Measurements from ENCODE around the gene PNPO.

PNPO gene

DNA sequence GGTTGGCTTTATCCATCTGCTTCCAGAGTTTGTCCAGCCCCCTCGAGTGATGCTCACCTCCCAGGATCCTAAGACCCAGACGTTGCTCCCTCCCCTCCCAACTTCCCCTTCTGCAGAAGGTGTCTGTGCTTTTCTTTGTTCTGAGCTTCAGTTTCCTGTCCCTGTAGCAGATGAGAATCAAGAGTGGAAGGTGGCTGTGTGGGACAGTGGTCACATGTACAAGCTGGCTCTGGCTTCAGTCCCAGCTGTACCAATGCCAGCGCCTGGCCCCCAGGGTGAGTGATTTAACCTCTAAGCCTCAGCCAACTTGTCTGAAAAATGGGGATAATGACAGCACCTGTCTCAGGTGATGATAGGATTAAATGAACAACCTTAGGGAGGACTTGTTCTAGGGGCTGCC lies 8.6 kb downstream of the PNPO start:
- H3K4me1 ChIP-seq (ENCODE audit: control insufficient read depth, insufficient read depth, low read length, unreplicated experiment): no peaks in the 10 kb centered on the region
- H3K27ac ChIP-seq (ENCODE audit: low read depth, low read length): no peak overlapping the region
- H3K79me2 ChIP-seq (ENCODE audit: control insufficient read depth, insufficient read depth, low read length, unreplicated experiment): no peaks in the 10 kb centered on the region
- no peaks in the 10 kb centered on the region for H3K36me3 ChIP-seq (ENCODE audit: insufficient read depth, low read length)
- H3K27me3 ChIP-seq (ENCODE audit: insufficient read depth, low read length): no peaks in the 10 kb centered on the region
- H3K4me3 ChIP-seq (ENCODE audit: low read depth, low read length): no peak overlapping the region
- no peak overlapping the region for H2AFZ ChIP-seq (ENCODE audit: low read length, unreplicated experiment)

DNA sequence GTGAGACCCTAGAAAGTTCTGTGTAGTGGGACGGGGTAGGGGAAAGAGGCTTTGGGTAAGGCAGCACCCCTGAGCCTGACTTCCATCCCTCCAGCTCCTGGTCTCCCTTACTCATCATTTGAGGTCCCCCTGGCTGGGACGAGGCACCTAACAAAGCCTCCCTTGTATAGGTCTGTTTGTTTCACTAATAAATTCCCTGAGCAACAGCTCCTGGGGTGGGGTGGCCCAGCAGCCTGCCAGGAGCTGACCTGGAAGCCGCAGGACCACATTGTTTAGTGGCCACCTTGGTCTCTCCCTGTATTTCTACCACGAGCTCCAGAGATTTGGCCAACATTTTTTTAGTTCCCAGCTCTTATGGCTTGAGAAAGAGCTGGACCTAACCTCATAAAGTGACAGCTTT lies 9.1 kb downstream of the PNPO start:
- H3K36me3 ChIP-seq (ENCODE audit: insufficient read depth, low read length): no peaks in the 10 kb centered on the region
- no peaks in the 10 kb centered on the region for H3K79me2 ChIP-seq (ENCODE audit: control insufficient read depth, insufficient read depth, low read length, unreplicated experiment)
- H2AFZ ChIP-seq (ENCODE audit: low read length, unreplicated experiment): no peak overlapping the region
- H3K4me3 ChIP-seq (ENCODE audit: low read depth, low read length): no peak overlapping the region
- no peaks in the 10 kb centered on the region for H3K4me1 ChIP-seq (ENCODE audit: control insufficient read depth, insufficient read depth, low read length, unreplicated experiment)
- H3K27ac ChIP-seq (ENCODE audit: low read depth, low read length): no peak overlapping the region
- no peaks in the 10 kb centered on the region for H3K27me3 ChIP-seq (ENCODE audit: insufficient read depth, low read length)

GRCh38 chr17:47952171-47953021 lies 11.0 kb downstream of the PNPO start:
- no peaks in the 10 kb centered on the region for H3K36me3 ChIP-seq (ENCODE audit: insufficient read depth, low read length)
- H3K27me3 ChIP-seq (ENCODE audit: insufficient read depth, low read length): no peaks in the 10 kb centered on the region
- H3K27ac ChIP-seq (ENCODE audit: low read depth, low read length): no peak overlapping the region
- no peaks in the 10 kb centered on the region for H3K79me2 ChIP-seq (ENCODE audit: control insufficient read depth, insufficient read depth, low read length, unreplicated experiment)
- H2AFZ ChIP-seq (ENCODE audit: low read length, unreplicated experiment): no peak overlapping the region
- H3K4me3 ChIP-seq (ENCODE audit: low read depth, low read length): no peak overlapping the region
- H3K4me1 ChIP-seq (ENCODE audit: control insufficient read depth, insufficient read depth, low read length, unreplicated experiment): peaks cover 5% of the 10 kb centered on the region

GRCh38 chr17:47953909-47954308 lies 12.5 kb downstream of the PNPO start:
- H3K79me2 ChIP-seq (ENCODE audit: control insufficient read depth, insufficient read depth, low read length, unreplicated experiment): no peaks in the 10 kb centered on the region
- H3K27me3 ChIP-seq (ENCODE audit: insufficient read depth, low read length): no peaks in the 10 kb centered on the region
- H2AFZ ChIP-seq (ENCODE audit: low read length, unreplicated experiment): no peak overlapping the region
- H3K4me1 ChIP-seq (ENCODE audit: control insufficient read depth, insufficient read depth, low read length, unreplicated experiment): peaks cover 7% of the 10 kb centered on the region
- no peaks in the 10 kb centered on the region for H3K36me3 ChIP-seq (ENCODE audit: insufficient read depth, low read length)
- no peak overlapping the region for H3K4me3 ChIP-seq (ENCODE audit: low read depth, low read length)
- H3K27ac ChIP-seq (ENCODE audit: low read depth, low read length): no peak overlapping the region

- H3K27ac ChIP-seq (ENCODE audit: low read depth, low read length): no peak overlapping the region
- H3K27me3 ChIP-seq (ENCODE audit: insufficient read depth, low read length): no peaks in the 10 kb centered on the region
- H3K36me3 ChIP-seq (ENCODE audit: insufficient read depth, low read length): no peaks in the 10 kb centered on the region
- no peak overlapping the region for H2AFZ ChIP-seq (ENCODE audit: low read length, unreplicated experiment)
- H3K4me1 ChIP-seq (ENCODE audit: control insufficient read depth, insufficient read depth, low read length, unreplicated experiment): peaks cover 7% of the 10 kb centered on the region
- no peak overlapping the region for H3K4me3 ChIP-seq (ENCODE audit: low read depth, low read length)
- no peaks in the 10 kb centered on the region for H3K79me2 ChIP-seq (ENCODE audit: control insufficient read depth, insufficient read depth, low read length, unreplicated experiment)
Measured at GRCh38 chr17:47955497-47956461, 14.4 kb downstream of the PNPO start.

- Histone ChIP-seq H3K27me3 (ENCODE audit: insufficient read depth, low read length) (no peaks in the 10 kb centered on the region), H3K36me3 (ENCODE audit: insufficient read depth, low read length) (no peaks in the 10 kb centered on the region), H3K79me2 (ENCODE audit: control insufficient read depth, insufficient read depth, low read length, unreplicated experiment) (no peaks in the 10 kb centered on the region), H2AFZ (ENCODE audit: low read length, unreplicated experiment) (no peak overlapping the region), H3K4me1 (ENCODE audit: control insufficient read depth, insufficient read depth, low read length, unreplicated experiment) (peaks cover 7% of the 10 kb centered on the region), H3K4me3 (ENCODE audit: low read depth, low read length) (no peak overlapping the region), H3K27ac (ENCODE audit: low read depth, low read length) (no peak overlapping the region)
Measured at GRCh38 chr17:47956791-47957590, 15.6 kb downstream of the PNPO start.

- no peak within 1 kb of the TSS for H2AFZ ChIP-seq (ENCODE audit: low read length, unreplicated experiment)
- no peaks in the 10 kb centered on the region for H3K36me3 ChIP-seq (ENCODE audit: insufficient read depth, low read length)
- peaks cover 7% of the 10 kb centered on the region for H3K4me1 ChIP-seq (ENCODE audit: control insufficient read depth, insufficient read depth, low read length, unreplicated experiment)
- H3K79me2 ChIP-seq (ENCODE audit: control insufficient read depth, insufficient read depth, low read length, unreplicated experiment): no peaks in the 10 kb centered on the region
- H3K27me3 ChIP-seq (ENCODE audit: insufficient read depth, low read length): no peaks in the 10 kb centered on the region
- no peak within 1 kb of the TSS for H3K4me3 ChIP-seq (ENCODE audit: low read depth, low read length)
- no peak within 1 kb of the TSS for H3K27ac ChIP-seq (ENCODE audit: low read depth, low read length)
Measured at GRCh38 chr17:47957591-47958490, 16.5 kb downstream of the PNPO start, which contains the start of gene PRR15L. PRR15L (minus strand) TSS chr17:47957883; CDS start chr17:47953234, 4,649 bp downstream.

- no peak overlapping the region for H3K27ac ChIP-seq (ENCODE audit: low read depth, low read length)
- peaks cover 7% of the 10 kb centered on the region for H3K4me1 ChIP-seq (ENCODE audit: control insufficient read depth, insufficient read depth, low read length, unreplicated experiment)
- no peaks in the 10 kb centered on the region for H3K36me3 ChIP-seq (ENCODE audit: insufficient read depth, low read length)
- H3K27me3 ChIP-seq (ENCODE audit: insufficient read depth, low read length): no peaks in the 10 kb centered on the region
- H3K79me2 ChIP-seq (ENCODE audit: control insufficient read depth, insufficient read depth, low read length, unreplicated experiment): no peaks in the 10 kb centered on the region
- H3K4me3 ChIP-seq (ENCODE audit: low read depth, low read length): no peak overlapping the region
- H2AFZ ChIP-seq (ENCODE audit: low read length, unreplicated experiment): no peak overlapping the region
Measured at GRCh38 chr17:47959825-47960655, 18.7 kb downstream of the PNPO start.

- Histone ChIP-seq H3K4me1 (ENCODE audit: control insufficient read depth, insufficient read depth, low read length, unreplicated experiment) (peaks cover 7% of the 10 kb centered on the region), H3K4me3 (ENCODE audit: low read depth, low read length) (no peak overlapping the region)
Measured at GRCh38 chr17:47961406-47961805, 20.0 kb downstream of the PNPO start.

More at GRCh38 chr17:47961406-47961805, 20.0 kb downstream of the PNPO start:
- Histone ChIP-seq H3K27me3 (ENCODE audit: insufficient read depth, low read length) (no peaks in the 10 kb centered on the region), H3K36me3 (ENCODE audit: insufficient read depth, low read length) (no peaks in the 10 kb centered on the region), H2AFZ (ENCODE audit: low read length, unreplicated experiment) (no peak overlapping the region), H3K79me2 (ENCODE audit: control insufficient read depth, insufficient read depth, low read length, unreplicated experiment) (no peaks in the 10 kb centered on the region), H3K27ac (ENCODE audit: low read depth, low read length) (no peak overlapping the region)

Data from ACC112 (cell line).